HL-60/S4 treated with phorbol 12-myristate 13-acetate at 8.2 ng/mL for 4 days and 3 days (cell line): ENCODE data around the gene NT5C3A.
"Not testable (repeated sequence)": the region's sequence is repeated elsewhere in the genome, so short reads cannot be mapped to it uniquely, and the experiment has no call there.

Experiments used
- in situ Hi-C: fragments of 300-500 bp; cut with MboI; formaldehyde crosslinking; loops from 2 replicates; pipeline ENCODE4 v1.15.0; 2022; ENCODE audit warnings: low sequenced_read_pairs

The NT5C3A gene

DNA sequence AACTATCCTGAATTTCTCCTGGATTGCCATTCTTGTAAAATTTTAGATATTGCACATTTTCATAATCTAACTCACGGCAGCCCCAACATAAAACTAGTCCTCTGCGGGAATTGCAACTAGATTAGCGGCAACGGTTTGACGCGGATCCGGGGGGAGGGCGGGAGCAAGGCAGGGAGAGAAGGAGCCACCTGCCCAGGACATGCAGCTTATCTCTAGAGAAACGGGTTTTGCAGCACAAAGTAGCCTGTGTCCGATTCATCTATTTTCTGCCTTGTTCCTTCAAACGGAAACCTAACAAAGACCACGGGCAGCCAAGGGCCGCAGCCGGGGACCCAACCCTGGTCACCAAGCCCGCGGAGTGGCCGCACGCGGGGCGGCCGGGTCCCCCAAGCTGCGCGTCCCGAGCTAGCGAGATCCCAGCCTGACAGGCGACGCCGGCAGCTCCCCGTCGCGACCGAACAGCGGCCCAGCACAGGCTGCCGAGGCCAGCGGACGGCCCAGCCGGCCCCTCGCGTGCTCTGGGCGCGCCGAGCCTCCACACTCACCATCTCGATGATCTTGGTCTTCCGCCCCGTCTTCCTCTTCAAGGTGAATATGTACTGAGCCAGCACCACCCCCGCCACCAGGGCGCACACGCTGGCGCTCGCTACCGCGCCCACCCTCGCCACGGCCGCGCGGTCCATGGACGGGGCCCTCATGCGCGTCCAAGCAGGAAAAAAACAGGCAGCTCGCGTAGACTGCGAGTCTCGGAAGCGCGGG lies at the start of gene NT5C3A:
TSS of gene NT5C3A (minus strand) at position 754 of the 759 bp plus-strand sequence. CDS start at position 683, 71 bp downstream.
- in situ Hi-C loops, result no loop called here

DNA sequence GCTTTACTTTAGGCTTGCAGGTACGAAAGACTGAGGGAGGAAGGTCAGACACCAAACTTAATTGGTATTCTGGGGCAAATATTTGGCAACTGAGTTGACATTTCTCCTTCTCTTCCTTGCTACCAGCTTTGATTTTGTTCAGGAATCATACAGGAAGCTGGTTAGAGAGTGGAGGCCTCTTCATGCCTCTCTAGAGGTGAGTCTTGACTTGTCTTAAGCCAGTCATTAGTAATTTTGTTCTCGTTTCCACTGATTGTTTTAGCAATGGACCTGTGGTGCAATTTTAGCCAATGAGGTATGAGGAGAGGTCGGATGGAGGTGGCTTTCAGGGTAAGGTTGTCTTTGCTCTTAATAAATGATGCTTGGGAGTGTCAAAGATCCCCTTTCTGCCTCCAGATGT lies 49.0 kb upstream of the NT5C3A start:
- in situ Hi-C loops, result no loop called here

DNA sequence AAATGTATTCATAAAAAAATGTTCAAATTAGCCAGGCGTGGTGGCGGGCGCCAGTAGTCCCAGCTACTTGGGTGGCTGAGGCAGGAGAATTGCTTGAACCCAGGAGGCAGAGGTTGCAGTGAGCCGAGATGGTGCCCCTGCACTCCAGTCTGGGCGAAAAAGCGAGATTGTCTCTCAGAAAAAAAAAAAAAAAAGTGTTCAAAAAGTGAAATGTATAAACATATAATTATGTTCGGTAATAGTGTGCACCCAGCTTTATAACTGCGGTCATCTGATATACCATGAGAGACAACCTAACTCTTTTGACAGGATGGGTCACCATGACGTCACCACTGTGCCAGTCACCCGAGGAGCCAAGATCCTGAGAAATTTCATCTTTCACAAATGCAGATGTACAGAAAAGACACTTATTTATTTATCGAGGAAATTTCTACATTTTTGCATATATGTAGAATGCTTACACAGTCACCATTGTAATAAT lies 47.2 kb upstream of the NT5C3A start:
- in situ Hi-C loops, result no loop called here

DNA sequence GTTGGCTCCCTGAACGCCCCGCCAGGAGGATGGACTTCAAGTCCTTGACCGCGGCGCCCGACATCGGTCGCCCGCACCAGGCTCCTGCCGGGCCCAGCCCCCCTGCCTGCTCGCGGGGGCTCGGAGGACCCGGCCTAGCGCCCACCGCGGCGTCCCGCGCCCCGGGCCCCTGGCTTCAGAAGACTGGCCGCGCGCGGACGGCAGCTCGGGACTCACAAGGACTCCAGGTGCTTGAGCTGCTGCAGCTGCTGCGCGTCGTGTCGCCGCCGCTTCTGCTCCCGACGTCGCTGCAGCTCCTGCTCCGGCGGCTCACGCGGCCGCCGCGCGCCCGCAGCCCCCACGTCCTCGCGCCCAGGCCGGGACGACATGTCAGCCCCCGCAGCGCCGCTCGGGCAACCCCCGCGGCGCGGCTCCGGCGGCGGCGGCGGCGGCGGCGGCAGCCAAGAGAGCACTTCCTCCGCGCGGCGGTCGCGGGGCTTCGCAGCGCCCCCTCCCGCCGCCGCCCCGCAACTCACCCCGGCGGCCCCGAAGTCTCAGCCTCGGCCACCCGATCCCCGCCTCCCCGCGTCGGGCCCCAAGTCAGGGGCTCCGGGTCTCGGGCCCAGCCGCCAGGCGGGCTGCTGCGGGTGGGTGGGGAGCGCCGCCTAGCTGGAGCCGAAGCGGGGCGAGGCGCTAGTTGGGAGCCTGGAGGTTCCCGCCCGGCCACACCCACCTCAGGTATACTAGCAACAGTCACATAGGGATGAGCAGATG lies 46.6 kb upstream of the NT5C3A start, which contains the start of gene RP9:
TSS of gene RP9 (minus strand) at position 400 of the 753 bp plus-strand sequence. CDS start at position 368, 32 bp downstream.
- in situ Hi-C loops, result no loop called here

DNA sequence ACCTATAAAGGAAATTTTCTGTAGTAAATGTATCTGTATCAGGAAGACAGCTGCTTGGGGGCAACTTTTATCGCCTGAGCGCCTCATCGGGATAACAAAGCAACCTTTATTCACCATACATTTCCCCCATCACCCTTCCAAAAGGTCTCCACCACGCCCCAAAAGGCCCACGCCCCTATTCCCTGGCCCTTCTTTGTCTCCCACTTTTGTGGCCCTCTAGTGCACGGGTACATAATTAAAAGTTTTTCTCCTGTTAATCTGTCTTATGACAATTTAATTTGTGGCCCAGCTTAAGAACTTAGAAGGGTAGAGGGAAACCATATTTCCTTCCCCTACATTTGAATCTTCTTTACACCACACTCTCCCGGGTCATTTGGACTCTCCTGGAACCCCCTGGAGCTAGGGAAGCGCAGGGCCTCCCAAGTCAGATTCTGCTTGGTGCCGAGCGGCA lies 46.0 kb upstream of the NT5C3A start:
- in situ Hi-C loops, result no loop called here

- in situ Hi-C loops, result no loop called here
These were observed 44.8 kb upstream of the NT5C3A start for GRCh38 chr7:33107136-33108066.

GRCh38 chr7:33101906-33102305 lies 39.3 kb upstream of the NT5C3A start:
- in situ Hi-C loops, result no loop called here

DNA sequence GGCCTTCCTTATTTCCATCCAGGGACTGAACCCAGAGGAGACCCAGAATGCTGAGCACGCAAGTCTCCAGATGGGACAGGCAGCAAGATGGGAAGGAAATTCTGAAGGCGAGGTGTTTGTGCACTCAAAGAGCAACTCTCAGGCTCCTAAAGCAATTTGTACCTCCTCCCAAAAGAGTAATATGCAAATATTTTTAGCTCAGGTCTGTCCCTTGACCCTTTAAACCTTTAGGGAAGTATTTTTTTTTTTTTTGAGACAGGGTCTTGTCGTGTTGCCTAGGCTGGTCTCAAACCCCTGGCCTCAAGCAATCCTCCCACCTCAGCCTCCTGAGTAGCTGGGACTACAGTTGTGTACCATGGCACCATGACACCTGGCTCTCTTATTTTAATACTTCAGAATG lies 38.2 kb upstream of the NT5C3A start:
- in situ Hi-C loops, result no loop called here

DNA sequence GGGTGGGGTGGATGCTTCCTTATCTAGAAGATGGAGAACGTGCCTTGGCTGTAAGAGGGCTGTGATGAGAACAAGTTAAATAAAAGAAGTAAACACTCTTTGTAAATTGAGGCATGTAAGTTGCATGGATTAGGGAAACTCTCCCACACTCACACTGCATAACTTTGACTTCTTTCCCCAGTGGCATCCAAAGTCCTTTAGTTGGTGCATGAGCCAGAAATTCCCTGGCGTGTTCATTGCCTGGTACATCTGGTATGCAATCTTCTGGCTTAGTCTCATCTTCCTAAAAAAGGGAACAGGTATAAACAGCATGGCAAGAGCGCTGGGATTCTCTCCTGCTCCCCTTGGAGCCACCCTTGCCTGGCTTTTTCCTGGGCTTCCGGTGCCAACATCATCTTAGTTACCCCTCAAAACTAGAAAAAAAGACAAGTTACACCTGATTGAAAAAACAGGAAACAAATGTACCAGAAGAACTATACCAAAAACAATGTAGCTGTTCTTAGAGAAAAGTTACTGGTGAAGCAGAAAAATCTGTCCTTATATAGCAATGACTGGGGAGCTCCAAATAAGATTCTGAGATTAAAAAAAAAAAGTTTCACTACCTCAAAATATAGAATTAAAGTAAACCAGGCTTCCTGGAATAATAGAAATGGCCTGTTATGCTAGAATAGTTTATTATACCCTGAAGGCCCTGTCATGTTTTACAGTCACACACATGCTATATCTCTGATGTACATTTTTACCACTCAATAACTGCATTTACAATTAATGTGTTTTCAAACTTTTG lies 36.8 kb upstream of the NT5C3A start:
- in situ Hi-C loops, result no loop called here

GRCh38 chr7:33094745-33095275 lies 32.2 kb upstream of the NT5C3A start:
- in situ Hi-C loops, result not testable (repeated sequence)

DNA sequence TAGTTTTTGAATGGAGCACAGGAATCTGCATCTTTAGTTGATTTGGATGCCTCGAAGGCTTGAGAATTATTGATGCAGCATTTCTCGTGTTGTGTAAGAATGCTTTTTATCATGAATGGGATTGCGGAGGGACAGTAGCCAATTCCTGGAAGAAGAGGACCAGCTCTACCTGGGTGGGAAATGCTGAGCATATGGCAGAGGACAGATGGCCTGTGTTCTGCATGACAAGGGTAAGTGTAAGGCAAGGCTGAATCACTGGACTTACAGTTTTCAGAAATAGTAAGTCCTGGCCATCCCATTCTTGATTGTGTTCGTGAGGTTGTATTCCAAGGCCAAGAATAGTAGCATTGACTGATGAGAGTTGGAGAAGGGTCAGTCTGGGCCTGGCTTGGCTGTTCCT lies 30.7 kb upstream of the NT5C3A start:
- in situ Hi-C loops, result no loop called here

GRCh38 chr7:33091641-33092191 lies 29.1 kb upstream of the NT5C3A start:
- in situ Hi-C loops, result no loop called here

DNA sequence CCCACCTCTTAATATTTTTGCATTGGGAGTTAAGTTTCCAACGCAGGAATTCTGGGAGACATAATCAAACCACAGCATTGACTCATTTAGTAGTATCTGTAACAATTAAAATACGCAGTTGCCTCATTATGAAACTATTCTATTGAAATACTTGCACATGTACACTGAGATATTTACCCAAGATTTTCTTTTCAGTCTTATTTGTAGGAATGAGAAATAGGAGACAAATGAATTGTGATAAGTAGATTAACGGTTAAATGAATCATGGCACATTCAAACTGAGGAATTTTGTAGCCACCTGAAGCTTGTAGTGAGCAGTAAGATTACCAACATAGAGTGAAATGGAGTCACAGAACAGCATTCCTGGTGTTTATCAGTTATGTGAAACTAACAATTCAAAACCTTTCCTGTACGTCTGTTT lies 28.5 kb upstream of the NT5C3A start:
- in situ Hi-C loops, result no loop called here

DNA sequence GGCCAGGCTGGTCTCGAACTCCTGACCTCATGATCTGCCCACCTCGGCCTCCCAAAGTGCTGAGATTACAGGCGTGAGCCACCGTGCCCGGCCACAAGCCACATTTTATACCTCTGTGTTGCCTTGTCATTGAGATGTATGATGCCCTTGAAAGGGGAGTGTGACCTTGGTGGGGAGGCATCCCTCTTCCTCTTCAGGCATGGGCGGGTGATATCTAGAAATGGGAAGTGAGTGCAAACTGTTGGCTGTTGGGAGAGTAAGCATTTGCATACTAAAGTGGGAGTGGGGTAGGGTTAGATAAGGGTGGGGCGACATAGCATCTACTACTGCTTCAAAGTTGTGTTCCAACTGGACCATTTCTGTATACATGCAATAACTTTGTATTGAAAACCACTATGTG lies 26.6 kb upstream of the NT5C3A start:
- in situ Hi-C loops, result no loop called here

GRCh38 chr7:33087858-33088257 lies 25.3 kb upstream of the NT5C3A start:
- in situ Hi-C loops, result no loop called here

- in situ Hi-C loops, result no loop called here
These were observed 24.8 kb upstream of the NT5C3A start for GRCh38 chr7:33087356-33087755.

- in situ Hi-C loops, result no loop called here
These were observed 17.5 kb upstream of the NT5C3A start for GRCh38 chr7:33079763-33080690.

DNA sequence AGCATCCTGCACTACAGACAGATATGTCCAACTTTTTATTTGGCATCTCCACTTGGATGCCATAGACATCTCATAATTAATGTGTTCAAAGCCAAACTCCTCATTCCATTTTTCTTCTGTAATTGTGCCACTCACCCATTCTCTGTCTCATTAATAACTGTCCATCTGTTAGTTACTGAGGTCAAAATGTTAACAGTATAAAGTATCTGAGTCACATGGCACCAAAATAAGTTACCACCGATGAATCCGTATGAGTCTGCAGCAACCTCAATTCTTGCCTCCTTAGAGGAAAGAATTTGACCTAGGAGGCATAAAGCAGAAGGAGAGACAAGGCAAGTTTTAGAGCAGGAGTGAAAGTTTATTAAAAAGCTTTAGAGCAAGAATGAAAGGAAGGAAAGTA lies 16.5 kb upstream of the NT5C3A start:
- in situ Hi-C loops, result no loop called here
